HG03342 (cell line): Measurements from ENCODE around the gene DES.
"Not testable (repeated sequence)": the region's sequence is repeated elsewhere in the genome, so short reads cannot be mapped to it uniquely, and the experiment has no call there.

ENCODE experiments used
- ATAC-seq: cut with Tn5 transposase; IDR thresholded peaks from one replicate; pipeline ENCODE4 v1.9.1; 2021; ENCODE audit warnings: mild to moderate bottlenecking, moderate library complexity; ENCODE audit not compliant: unreplicated experiment

Gene DES

GRCh38 chr2:219399716-219400478 is 18.3 kb upstream of the DES start:
- ATAC-seq, result no peak

GRCh38 chr2:219400562-219400961 is 17.6 kb upstream of the DES start:
- ATAC-seq, result no peak

- no peak for ATAC-seq
These were observed 16.6 kb upstream of the DES start for GRCh38 chr2:219401606-219402005.

- ATAC-seq, result peak; percentile 91
These were observed 15.3 kb upstream of the DES start for GRCh38 chr2:219402665-219403515.

- ATAC-seq, result no peak
These were observed 14.3 kb upstream of the DES start for GRCh38 chr2:219403861-219404260.

- ATAC-seq, result no peak
These were observed 13.8 kb upstream of the DES start for GRCh38 chr2:219404291-219404910.

GRCh38 chr2:219404954-219405353 is 13.2 kb upstream of the DES start:
- no peak for ATAC-seq

GRCh38 chr2:219405451-219405850 is 12.7 kb upstream of the DES start:
- ATAC-seq, result no peak

GRCh38 chr2:219405958-219406860 is 12.0 kb upstream of the DES start:
- no peak for ATAC-seq

GRCh38 chr2:219406861-219407230 is 11.3 kb upstream of the DES start:
- ATAC-seq, result no peak

- not testable (repeated sequence) for ATAC-seq
These were observed 10.8 kb upstream of the DES start for GRCh38 chr2:219407343-219407742.

- ATAC-seq, result no peak
These were observed 10.0 kb upstream of the DES start for GRCh38 chr2:219408204-219408603.

- ATAC-seq, result no peak
These were observed 9.5 kb upstream of the DES start for GRCh38 chr2:219408631-219409030.

GRCh38 chr2:219409619-219410018 is 8.6 kb upstream of the DES start:
- no peak for ATAC-seq

GRCh38 chr2:219410390-219410789 is 7.8 kb upstream of the DES start:
- no peak for ATAC-seq

GRCh38 chr2:219414857-219415256 is 3.3 kb upstream of the DES start:
- ATAC-seq, result no peak

GRCh38 chr2:219415580-219416234 is 2.5 kb upstream of the DES start:
- ATAC-seq, result no peak

- no peak for ATAC-seq
These were observed 2.0 kb upstream of the DES start for GRCh38 chr2:219416235-219416602.

- ATAC-seq, result no peak
These were observed 1.2 kb upstream of the DES start for GRCh38 chr2:219416938-219417337.

- no peak for ATAC-seq
These were observed 803 bp upstream of the DES start for GRCh38 chr2:219417374-219417773.
